Neural cell (in vitro differentiated cells): ENCODE results near the gene SOHLH1. TPM values are rescaled to one million over a fixed set of nuclear protein-coding genes. Genes with fewer than 3 reads are reported as not detected.

ENCODE experiments used
- H2AFZ ChIP-seq: fragments of 200-600, 300-800 bp; sonication (generic), shearing (Covaris generic); 2 replicates; pipeline ENCODE4 v1.6.0; 2014; ENCODE audit warnings: low read depth, mild to moderate bottlenecking, antibody characterized with exemption, low read length, moderate library complexity
- H3F3A ChIP-seq: fragments of 200-600 bp; shearing (Covaris generic); 2 replicates; pipeline ENCODE4 v1.6.1; 2016; ENCODE audit warnings: mild to moderate bottlenecking, moderate library complexity, mixed read lengths, antibody characterized with exemption, low read length; ENCODE audit not compliant: insufficient read depth, poor library complexity, severe bottlenecking
- H3K27ac ChIP-seq: fragments of 200-600, 300-800 bp; sonication (generic), shearing (Covaris generic); 2 replicates; pipeline ENCODE4 v1.5.1; 2014; ENCODE audit warnings: mild to moderate bottlenecking, low read length, moderate library complexity
- H3K27me3 ChIP-seq: fragments of 300-800, 200-600 bp; sonication (generic), shearing (Covaris generic); 2 replicates; pipeline ENCODE4 v1.6.0; 2014; ENCODE audit warnings: mild to moderate bottlenecking, low read depth, low read length, moderate library complexity; ENCODE audit not compliant: insufficient read depth
- H3K36me3 ChIP-seq: fragments of 300-800, 200-600 bp; sonication (generic), shearing (Covaris generic); 2 replicates; pipeline ENCODE4 v1.5.1; 2014; ENCODE audit warnings: mild to moderate bottlenecking, antibody characterized with exemption, low read length, moderate library complexity; ENCODE audit not compliant: insufficient read depth
- H3K4me2 ChIP-seq: fragments of 300-800, 200-600 bp; sonication (generic), shearing (Covaris generic); 2 replicates; pipeline ENCODE4 v1.6.0; 2014; ENCODE audit warnings: mild to moderate bottlenecking, low read length
- H3K4me3 ChIP-seq: fragments of 300-800, 200-600 bp; sonication (generic), shearing (Covaris generic); 2 replicates; pipeline ENCODE4 v1.5.1; 2014; ENCODE audit warnings: mild to moderate bottlenecking, low read length, moderate library complexity
- H3K79me2 ChIP-seq: fragments of 200-600 bp; shearing (Covaris generic); replicated peaks from 2 replicates; pipeline ENCODE4 v1.6.0; 2014; ENCODE audit warnings: mild to moderate bottlenecking, low read length, moderate library complexity; ENCODE audit not compliant: insufficient read depth
- H3K9ac ChIP-seq: fragments of 300-800, 200-600 bp; sonication (generic), shearing (Covaris generic); 2 replicates; pipeline ENCODE4 v1.6.1; 2016; ENCODE audit warnings: mild to moderate bottlenecking, low read length, mixed read lengths
- H3K9me2 ChIP-seq: fragments of 200-600 bp; shearing (Covaris generic); 2 replicates; pipeline ENCODE4 v1.6.1; 2016; ENCODE audit warnings: mild to moderate bottlenecking, low read length, mixed read lengths; ENCODE audit not compliant: insufficient read depth
- H3K9me3 ChIP-seq: fragments of 200-600, 300-800 bp; sonication (generic), shearing (Covaris generic); 2 replicates; pipeline ENCODE4 v1.6.1; 2016; ENCODE audit warnings: mild to moderate bottlenecking, mixed run types, low read length, moderate library complexity, mixed read lengths
- H4K20me1 ChIP-seq: fragments of 200-600 bp; shearing (Covaris generic); 2 replicates; pipeline ENCODE4 v1.6.1; 2016; ENCODE audit warnings: mild to moderate bottlenecking, mixed run types; ENCODE audit not compliant: insufficient read depth
- CTCF ChIP-seq: fragments of 450-650 bp; IDR thresholded peaks from 2 replicates; pipeline ENCODE4 v1.5.1; 2014; ENCODE audit warnings: antibody characterized with exemption, mild to moderate bottlenecking, moderate library complexity; ENCODE audit not compliant: poor library complexity, severe bottlenecking
- EP300 ChIP-seq: fragments of 450-650 bp; conservative IDR thresholded peaks from 2 replicates; pipeline ENCODE4 v1.6.1; 2014; ENCODE audit warnings: antibody characterized with exemption, mild to moderate bottlenecking, moderate library complexity; ENCODE audit not compliant: poor library complexity, severe bottlenecking
- EZH2 ChIP-seq: fragments of 200-600, 300-800 bp; shearing (Covaris generic), sonication (generic); IDR thresholded peaks from 2 replicates; pipeline ENCODE4 v1.6.1; 2014; ENCODE audit warnings: antibody characterized with exemption, low read length, borderline replicate concordance, mild to moderate bottlenecking; ENCODE audit not compliant: insufficient read depth, poor library complexity, severe bottlenecking
- MXI1 ChIP-seq: fragments of 450-650 bp; conservative IDR thresholded peaks from 2 replicates; pipeline ENCODE4 v1.6.1; 2014; ENCODE audit warnings: antibody characterized with exemption, mild to moderate bottlenecking; ENCODE audit not compliant: poor library complexity, severe bottlenecking
- POLR2AphosphoS5 ChIP-seq: IDR thresholded peaks from 2 replicates; pipeline ENCODE4 v1.6.1; 2012
- RAD21 ChIP-seq: fragments of 450-650 bp; conservative IDR thresholded peaks from 2 replicates; pipeline ENCODE4 v1.6.1; 2014; ENCODE audit warnings: antibody characterized with exemption, mild to moderate bottlenecking, moderate library complexity
- SMC3 ChIP-seq: fragments of 450-650 bp; conservative IDR thresholded peaks from 2 replicates; pipeline ENCODE4 v1.6.1; 2014; ENCODE audit warnings: antibody characterized with exemption, mild to moderate bottlenecking, moderate library complexity; ENCODE audit not compliant: poor library complexity
- TAF1 ChIP-seq: IDR thresholded peaks from 2 replicates; pipeline ENCODE4 v1.6.1; 2012; ENCODE audit warnings: low read depth
- polyA plus RNA-seq: library from polyadenylated mRNA; depleted of rRNA; stranded (reverse); fragments of >200 nt; gene quantifications from 2 replicates; pipeline ENCODE4 v1.2.3, GENCODE V29; 2014
- TF ChIP-seq, protein P1 (sequence below): IDR thresholded peaks from 2 replicates; pipeline ENCODE4 v1.6.1; 2012; ENCODE audit warnings: borderline replicate concordance

Gene SOHLH1
- polyA plus RNA-seq, 1 donor from 2014 or later: not detected

GRCh38 chr9:135683401-135684034 is 15.8 kb downstream of the SOHLH1 start:
- no peaks in the 10 kb centered on the region for H3K27me3 ChIP-seq
- H3K4me2 ChIP-seq: no peak overlapping the region
- H3F3A ChIP-seq: no peaks in the 10 kb centered on the region
- no peaks in the 10 kb centered on the region for H4K20me1 ChIP-seq
- no peak overlapping the region for H3K4me3 ChIP-seq
- H3K79me2 ChIP-seq: no peaks in the 10 kb centered on the region
- TF ChIP-seq EP300: no peak
- TF ChIP-seq POLR2AphosphoS5: no peak
- no peak for TF ChIP-seq SMC3
- no peak for TF ChIP-seq RAD21
- TF ChIP-seq, protein P1, sequence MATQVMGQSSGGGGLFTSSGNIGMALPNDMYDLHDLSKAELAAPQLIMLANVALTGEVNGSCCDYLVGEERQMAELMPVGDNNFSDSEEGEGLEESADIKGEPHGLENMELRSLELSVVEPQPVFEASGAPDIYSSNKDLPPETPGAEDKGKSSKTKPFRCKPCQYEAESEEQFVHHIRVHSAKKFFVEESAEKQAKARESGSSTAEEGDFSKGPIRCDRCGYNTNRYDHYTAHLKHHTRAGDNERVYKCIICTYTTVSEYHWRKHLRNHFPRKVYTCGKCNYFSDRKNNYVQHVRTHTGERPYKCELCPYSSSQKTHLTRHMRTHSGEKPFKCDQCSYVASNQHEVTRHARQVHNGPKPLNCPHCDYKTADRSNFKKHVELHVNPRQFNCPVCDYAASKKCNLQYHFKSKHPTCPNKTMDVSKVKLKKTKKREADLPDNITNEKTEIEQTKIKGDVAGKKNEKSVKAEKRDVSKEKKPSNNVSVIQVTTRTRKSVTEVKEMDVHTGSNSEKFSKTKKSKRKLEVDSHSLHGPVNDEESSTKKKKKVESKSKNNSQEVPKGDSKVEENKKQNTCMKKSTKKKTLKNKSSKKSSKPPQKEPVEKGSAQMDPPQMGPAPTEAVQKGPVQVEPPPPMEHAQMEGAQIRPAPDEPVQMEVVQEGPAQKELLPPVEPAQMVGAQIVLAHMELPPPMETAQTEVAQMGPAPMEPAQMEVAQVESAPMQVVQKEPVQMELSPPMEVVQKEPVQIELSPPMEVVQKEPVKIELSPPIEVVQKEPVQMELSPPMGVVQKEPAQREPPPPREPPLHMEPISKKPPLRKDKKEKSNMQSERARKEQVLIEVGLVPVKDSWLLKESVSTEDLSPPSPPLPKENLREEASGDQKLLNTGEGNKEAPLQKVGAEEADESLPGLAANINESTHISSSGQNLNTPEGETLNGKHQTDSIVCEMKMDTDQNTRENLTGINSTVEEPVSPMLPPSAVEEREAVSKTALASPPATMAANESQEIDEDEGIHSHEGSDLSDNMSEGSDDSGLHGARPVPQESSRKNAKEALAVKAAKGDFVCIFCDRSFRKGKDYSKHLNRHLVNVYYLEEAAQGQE: no peak
- no peak for TF ChIP-seq MXI1
- TF ChIP-seq CTCF: no peak
- H3K36me3 ChIP-seq: no peaks in the 10 kb centered on the region
- H3K9me3 ChIP-seq: no peaks in the 10 kb centered on the region
- no peaks in the 10 kb centered on the region for H3K9me2 ChIP-seq
- H3K9ac ChIP-seq: no peak overlapping the region
- no peak overlapping the region for H2AFZ ChIP-seq
- no peak overlapping the region for H3K27ac ChIP-seq

- Histone ChIP-seq H3K4me3 (no peak overlapping the region), H3K27me3 (no peaks in the 10 kb centered on the region), H3K27ac (no peak overlapping the region), H4K20me1 (no peaks in the 10 kb centered on the region), H3K9me2 (no peaks in the 10 kb centered on the region), H3K79me2 (no peaks in the 10 kb centered on the region), H3K9ac (no peak overlapping the region), H3F3A (no peaks in the 10 kb centered on the region), H3K36me3 (no peaks in the 10 kb centered on the region), H3K4me2 (no peak overlapping the region), H3K9me3 (no peaks in the 10 kb centered on the region), H2AFZ (no peak overlapping the region)
- TF ChIP-seq EP300 (no peak), SMC3 (no peak), TAF1 (no peak), RAD21 (no peak), POLR2AphosphoS5 (no peak), EZH2 (no peak), MXI1 (no peak), CTCF (no peak)
- TF ChIP-seq, protein P1: no peak
Measured at GRCh38 chr9:135681161-135681560, 18.1 kb downstream of the SOHLH1 start.
